Esophagus squamous epithelium (tissue), 5 donors: Measurements from ENCODE around the gene PSPN. TPM values are rescaled to one million over a fixed set of nuclear protein-coding genes. Genes with fewer than 3 reads are reported as not detected.

Experiments
- DNase-seq: peaks from one replicate; lab custom pipeline; 2025; lab: John Stamatoyannopoulos, UW
- H3K27ac ChIP-seq, 4 donors: fragments of 200-600 bp; sonication (generic); one replicate each; pipeline ENCODE4 v1.5.1; 2016 to 2019; ENCODE audit warnings: mild to moderate bottlenecking in 1 of 4
- H3K27me3 ChIP-seq, 4 donors: fragments of 200-600 bp; sonication (generic); 1 replicate in 3 of 4; 2 replicates in 1 of 4; pipeline versions ENCODE4 v1.5.1 to v1.6.0; 2017 to 2021; ENCODE audit warnings: antibody characterized with exemption in 1 of 4
- H3K36me3 ChIP-seq, 3 donors: fragments of 200-600 bp; sonication (generic); one replicate each; pipeline ENCODE4 v1.5.1; 2016 to 2019
- H3K4me1 ChIP-seq, 3 donors: fragments of 200-600 bp; sonication (generic); one replicate each; pipeline ENCODE4 v1.5.1; 2017 to 2019
- H3K4me3 ChIP-seq, 4 donors: fragments of 200-600 bp; sonication (generic); 1 replicate in 3 of 4; 2 replicates in 1 of 4; pipeline ENCODE4 v1.5.1; 2016 to 2019; ENCODE audit warnings: mild to moderate bottlenecking in 2 of 4, moderate library complexity in 1 of 4
- H3K9me3 ChIP-seq, 3 donors: fragments of 200-600 bp; sonication (generic); one replicate each; pipeline ENCODE4 v1.5.1; 2016 to 2019
- CTCF ChIP-seq, 6 experiments: fragments of 450-650 bp in 4 of 6; fragments of 200-600 bp in 2 of 6; sonication (generic) in 2 of 6; IDR thresholded peaks; one replicate each; pipeline ENCODE4 v1.5.1; 2016 to 2019; ENCODE audit warnings: antibody characterized with exemption in 6 of 6, mild to moderate bottlenecking in 4 of 6, moderate library complexity in 4 of 6
- POLR2A ChIP-seq, 4 donors: fragments of 450-650 bp; IDR thresholded peaks; one replicate each; pipeline ENCODE4 v1.6.1; 2017; ENCODE audit warnings: antibody characterized with exemption in 4 of 4, mild to moderate bottlenecking in 4 of 4, moderate library complexity in 3 of 4
- WGBS, 2 donors: methylation state at CpG; one replicate each; pipeline ENCODE4 v1.1.5; 2018; 5-methylcytosine and 5-hydroxymethylcytosine counted together
- intact Hi-C: fragments of 100-400 bp; cut with DNase I; formaldehyde crosslinking; loops from one replicate; pipeline ENCODE4 v1.15.0; 2022
- total RNA-seq, 4 donors: library from RNA; depleted of rRNA; stranded (reverse); fragments of >200 nt; gene quantifications; one replicate each; pipeline ENCODE4 v1.1.0, GENCODE V29; 2016
- donor health status: DM: yes; HTN: yes; CAD: no.

The PSPN gene
- total RNA-seq, 4 donors from 2014 or later, result 0.76 to 1.3 (median 1.0) TPM

GRCh38 chr19:6340493-6341201, 35.1 kb downstream of the PSPN start:
- intact Hi-C loops, result no loop called here
- no peak overlapping the region for H3K27ac ChIP-seq
- H3K4me1 ChIP-seq, result no peaks in the 10 kb centered on the region
- no peaks in the 10 kb centered on the region for H3K27me3 ChIP-seq
- H3K36me3 ChIP-seq, result no peaks in the 10 kb centered on the region
- TF ChIP-seq POLR2A (IDR thresholded peaks at IDR 0.05) (no peak), CTCF (IDR thresholded peaks at IDR 0.05) (no peak)
- WGBS, 2 donors, result 53 to 79% methylated on average over 10 of the region's 14 CpGs
- H3K4me3 ChIP-seq, result no peak overlapping the region
- H3K9me3 ChIP-seq, result no peaks in the 10 kb centered on the region
- no peak for DNase-seq

- 84 to 93% methylated on average over 6 of the region's 6 CpGs for WGBS, 2 donors
- no peak for DNase-seq
- intact Hi-C loops, result no loop called here
- peaks cover 0 to 8% (median 0%) of the 10 kb centered on the region in 4 donors for H3K27me3 ChIP-seq
- TF ChIP-seq CTCF (IDR thresholded peaks at IDR 0.05) (no peak), POLR2A (IDR thresholded peaks at IDR 0.05) (no peak)
- H3K9me3 ChIP-seq, result no peaks in the 10 kb centered on the region
- no peaks in the 10 kb centered on the region for H3K36me3 ChIP-seq
- H3K4me3 ChIP-seq, result no peak overlapping the region
- peaks cover 0 to 18% (median 5%) of the 10 kb centered on the region in 3 donors for H3K4me1 ChIP-seq
- no peak overlapping the region for H3K27ac ChIP-seq
Measured at GRCh38 chr19:6334490-6335285, 41.0 kb downstream of the PSPN start.

GRCh38 chr19:6333439-6333838, 42.3 kb downstream of the PSPN start, which contains the start of gene ACER1:
ACER1 (minus strand) TSS chr19:6333612; CDS start chr19:6333551, 61 bp downstream.
- WGBS, 2 donors, result 37 to 71% methylated on average over 6 to 17 of the region's 17 CpGs
- intact Hi-C loops, result no loop called here
- DNase-seq, result no peak
- peaks cover 0 to 18% (median 5%) of the 10 kb centered on the region in 3 donors for H3K4me1 ChIP-seq
- no peaks in the 10 kb centered on the region for H3K36me3 ChIP-seq
- H3K4me3 ChIP-seq, result peak within 1 kb of the TSS in 1 of 4 donors; percentile 6
- no peak for TF ChIP-seq POLR2A (IDR thresholded peaks at IDR 0.05)
- TF ChIP-seq CTCF (IDR thresholded peaks at IDR 0.05), result no peak
- H3K27me3 ChIP-seq, result peaks cover 0 to 8% (median 0%) of the 10 kb centered on the region in 4 donors
- H3K9me3 ChIP-seq, result no peaks in the 10 kb centered on the region
- peak within 1 kb of the TSS in 2 of 4 donors; percentile 14 to 47 for H3K27ac ChIP-seq

- H3K4me3 ChIP-seq, result no peak overlapping the region
- 79 to 88% methylated on average over 5 of the region's 5 CpGs for WGBS, 2 donors
- no peak overlapping the region for H3K27ac ChIP-seq
- H3K36me3 ChIP-seq, result no peaks in the 10 kb centered on the region
- DNase-seq, result no peak
- peaks cover 0 to 11% (median 0%) of the 10 kb centered on the region in 4 donors for H3K27me3 ChIP-seq
- H3K4me1 ChIP-seq, result no peaks in the 10 kb centered on the region
- TF ChIP-seq CTCF (IDR thresholded peaks at IDR 0.05) (no peak), POLR2A (IDR thresholded peaks at IDR 0.05) (no peak)
- intact Hi-C loops, result no loop called here
- H3K9me3 ChIP-seq, result no peaks in the 10 kb centered on the region
Measured at GRCh38 chr19:6326815-6327214, 48.9 kb downstream of the PSPN start.

- DNase-seq, result no peak
- no peak overlapping the region for H3K4me3 ChIP-seq
- H3K9me3 ChIP-seq, result no peaks in the 10 kb centered on the region
- 69 to 77% methylated on average over 3 to 4 of the region's 4 CpGs for WGBS, 2 donors
- no peaks in the 10 kb centered on the region for H3K36me3 ChIP-seq
- H3K27me3 ChIP-seq, result peaks cover 0 to 18% (median 0%) of the 10 kb centered on the region in 4 donors
- H3K27ac ChIP-seq, result no peak overlapping the region
- intact Hi-C loops, result no loop called here
- TF ChIP-seq POLR2A (IDR thresholded peaks at IDR 0.05) (no peak), CTCF (IDR thresholded peaks at IDR 0.05) (no peak)
- H3K4me1 ChIP-seq, result no peaks in the 10 kb centered on the region
Measured at GRCh38 chr19:6325614-6326013, 50.1 kb downstream of the PSPN start.
